Astrocyte of the spinal cord (primary cell): ENCODE measurements around the gene COQ5.
"Not testable (repeated sequence)": the region's sequence is repeated elsewhere in the genome, so short reads cannot be mapped to it uniquely, and the experiment has no call there.

Experiments
- DNase-seq: peaks from one replicate; pipeline ENCODE4 v3.0.0; 2011; ENCODE audit warnings: low read depth, low spot score
- H3K4me3 ChIP-seq: 2 replicates; pipeline ENCODE4 v1.5.1; 2011; ENCODE audit warnings: low read depth, mild to moderate bottlenecking, low read length, moderate library complexity
- in situ Hi-C: cut with HindIII; loops from 2 replicates; pipeline ENCODE4 v1.10.0; 2017; ENCODE audit warnings: low sequenced_read_pairs
- TF ChIP-seq, protein P1 (sequence below): IDR thresholded peaks from 2 replicates; pipeline ENCODE4 v1.5.1; 2012; ENCODE audit warnings: low read depth, mild to moderate bottlenecking, low read length, inconsistent platforms

The COQ5 gene

DNA sequence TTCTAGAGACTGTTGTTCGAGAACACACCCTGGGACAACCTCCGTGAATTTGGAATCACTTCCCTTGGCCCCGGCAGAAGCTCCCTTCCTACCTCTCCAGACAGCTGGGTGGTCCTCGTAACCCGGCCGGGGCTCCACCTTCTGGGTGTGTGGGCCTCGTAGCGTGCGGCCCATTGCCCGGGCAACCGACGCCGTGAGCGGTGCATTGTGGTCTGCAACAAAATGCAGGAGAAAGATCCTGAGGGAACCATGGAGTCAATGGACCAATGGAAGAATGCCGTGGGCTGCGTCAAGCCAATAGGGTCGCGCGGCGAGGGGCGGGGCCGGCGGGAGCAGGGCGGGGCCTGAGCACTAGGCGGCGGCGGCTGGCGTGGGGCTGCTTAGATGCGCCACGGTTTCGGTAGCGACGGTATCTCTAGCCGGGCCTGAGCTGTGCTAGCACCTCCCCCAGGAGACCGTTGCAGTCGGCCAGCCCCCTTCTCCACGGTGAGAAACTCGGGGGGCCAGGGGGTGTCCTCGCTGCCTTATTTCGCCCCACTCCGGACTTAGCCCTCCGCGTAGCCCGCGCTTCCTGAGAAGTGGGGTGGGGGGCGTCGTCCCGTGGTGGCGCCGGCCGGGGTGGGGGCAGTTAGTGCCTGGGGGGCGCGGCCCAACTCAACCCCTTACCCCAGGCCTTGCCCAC lies 33.1 kb downstream of the COQ5 start, which contains the start of gene DYNLL1:
TSS of gene DYNLL1 (plus strand) at position 383 of the 682 bp plus-strand sequence. CDS start 309 bp downstream, outside the sequence.
- in situ Hi-C loops: no loop called here
- DNase-seq: peak; percentile 94
- H3K4me3 ChIP-seq: peak within 1 kb of the TSS; percentile 96
- TF ChIP-seq, protein P1, sequence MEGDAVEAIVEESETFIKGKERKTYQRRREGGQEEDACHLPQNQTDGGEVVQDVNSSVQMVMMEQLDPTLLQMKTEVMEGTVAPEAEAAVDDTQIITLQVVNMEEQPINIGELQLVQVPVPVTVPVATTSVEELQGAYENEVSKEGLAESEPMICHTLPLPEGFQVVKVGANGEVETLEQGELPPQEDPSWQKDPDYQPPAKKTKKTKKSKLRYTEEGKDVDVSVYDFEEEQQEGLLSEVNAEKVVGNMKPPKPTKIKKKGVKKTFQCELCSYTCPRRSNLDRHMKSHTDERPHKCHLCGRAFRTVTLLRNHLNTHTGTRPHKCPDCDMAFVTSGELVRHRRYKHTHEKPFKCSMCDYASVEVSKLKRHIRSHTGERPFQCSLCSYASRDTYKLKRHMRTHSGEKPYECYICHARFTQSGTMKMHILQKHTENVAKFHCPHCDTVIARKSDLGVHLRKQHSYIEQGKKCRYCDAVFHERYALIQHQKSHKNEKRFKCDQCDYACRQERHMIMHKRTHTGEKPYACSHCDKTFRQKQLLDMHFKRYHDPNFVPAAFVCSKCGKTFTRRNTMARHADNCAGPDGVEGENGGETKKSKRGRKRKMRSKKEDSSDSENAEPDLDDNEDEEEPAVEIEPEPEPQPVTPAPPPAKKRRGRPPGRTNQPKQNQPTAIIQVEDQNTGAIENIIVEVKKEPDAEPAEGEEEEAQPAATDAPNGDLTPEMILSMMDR: no peak

DNA sequence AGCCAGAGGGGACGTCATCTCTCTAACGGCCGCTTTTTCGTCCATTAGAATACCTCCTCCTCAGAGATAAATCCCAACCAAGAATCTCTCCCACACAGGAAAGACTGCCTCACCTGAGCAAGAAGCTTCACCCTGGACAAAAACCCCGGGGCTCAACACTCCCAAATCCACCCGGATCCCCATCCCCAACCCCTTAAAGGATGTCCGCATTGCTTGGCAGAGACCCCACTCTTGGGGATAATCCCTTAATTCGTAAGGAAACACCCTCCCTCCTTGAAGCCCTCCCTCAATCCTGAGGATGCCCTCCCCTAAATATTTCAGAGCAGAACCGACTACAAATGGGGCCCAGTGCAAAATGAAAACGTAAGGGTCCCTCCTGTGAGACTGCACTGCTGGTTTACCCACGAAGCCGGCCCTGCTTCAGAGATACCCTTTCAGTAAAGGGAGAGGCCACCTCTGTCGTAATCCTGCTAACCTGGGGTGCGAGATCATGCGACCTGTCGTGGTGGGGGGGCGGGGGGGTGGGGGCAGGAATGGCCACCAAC lies 33.7 kb downstream of the COQ5 start:
- no peak for DNase-seq
- in situ Hi-C loops: no loop called here
- peak overlapping the region; percentile 96 for H3K4me3 ChIP-seq
- TF ChIP-seq, protein P1: no peak

DNA sequence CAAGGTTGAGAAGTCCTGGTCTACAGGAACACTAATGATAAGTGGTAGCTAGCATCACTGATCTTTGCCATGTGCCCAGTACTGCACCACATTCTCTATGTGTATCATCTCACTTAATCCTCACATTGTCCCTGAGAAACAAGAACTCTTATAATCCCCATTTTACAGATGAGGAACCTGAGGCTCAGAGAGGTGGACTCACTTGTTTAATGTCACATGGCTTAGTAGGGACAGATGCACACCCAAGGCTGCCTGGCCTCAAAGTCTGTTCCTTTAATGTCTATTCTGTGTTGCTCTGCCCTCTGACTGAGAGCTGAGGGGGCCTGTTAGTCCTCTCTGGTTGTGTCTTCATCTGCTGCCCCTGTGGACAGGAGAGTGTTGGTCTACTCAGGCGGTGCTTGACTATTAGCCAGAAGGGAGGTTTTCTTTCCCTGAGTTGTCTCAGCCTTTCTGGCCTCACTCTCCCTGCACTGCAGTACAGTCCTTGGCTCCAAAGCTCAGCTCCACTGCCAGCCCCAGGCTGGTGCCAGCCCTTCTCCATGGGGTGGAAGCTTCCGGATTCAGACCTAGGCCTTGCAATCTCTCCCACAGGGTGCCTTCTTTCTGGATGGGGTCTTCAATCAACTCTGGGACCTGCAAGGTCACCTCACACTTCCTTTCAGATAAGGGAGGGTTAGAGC lies 38.0 kb downstream of the COQ5 start:
- TF ChIP-seq, protein P1: no peak
- no peak for DNase-seq
- in situ Hi-C loops: no loop called here
- no peak overlapping the region for H3K4me3 ChIP-seq

DNA sequence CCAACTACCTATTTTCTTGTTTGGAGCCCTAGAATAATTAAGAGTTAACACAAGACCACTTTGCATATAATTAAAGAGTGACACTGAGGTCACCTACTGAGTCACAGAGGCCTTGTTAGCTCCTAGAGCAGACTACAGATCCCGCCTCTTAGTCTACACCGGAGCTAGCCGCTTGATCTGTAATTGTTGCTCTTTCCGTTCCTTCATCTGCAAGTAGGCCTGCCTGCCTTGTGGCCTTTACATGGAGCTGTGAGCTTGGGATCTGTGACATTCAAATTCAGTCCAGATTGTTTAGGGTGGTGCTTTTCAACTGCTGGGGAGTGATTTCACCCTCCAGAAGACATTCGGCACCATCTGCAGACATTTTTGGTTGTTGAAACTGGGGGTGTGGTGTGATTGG lies 38.6 kb downstream of the COQ5 start:
- in situ Hi-C loops: no loop called here
- TF ChIP-seq, protein P1: no peak
- H3K4me3 ChIP-seq: no peak overlapping the region
- DNase-seq: no peak

DNA sequence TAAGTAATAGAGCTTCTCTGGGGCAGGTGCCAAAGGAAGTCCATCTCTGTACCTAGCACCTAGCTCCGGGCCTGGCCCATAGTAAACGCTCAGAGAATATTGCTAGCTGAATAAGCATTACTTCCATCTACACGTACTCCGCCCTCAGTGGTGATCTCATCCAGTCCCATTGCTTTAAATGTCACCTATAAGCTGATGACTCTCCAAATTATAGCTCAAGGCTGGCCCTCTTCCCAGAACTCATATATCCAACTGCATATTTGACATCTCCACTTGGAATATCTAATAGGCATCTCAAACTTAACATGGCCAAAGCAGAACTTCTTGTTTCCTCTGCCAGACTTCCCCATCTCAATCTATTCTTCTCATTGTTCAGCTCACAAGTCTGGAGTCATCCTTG lies 39.9 kb downstream of the COQ5 start:
- TF ChIP-seq, protein P1: no peak
- in situ Hi-C loops: no loop called here
- no peak for DNase-seq
- no peak overlapping the region for H3K4me3 ChIP-seq

DNA sequence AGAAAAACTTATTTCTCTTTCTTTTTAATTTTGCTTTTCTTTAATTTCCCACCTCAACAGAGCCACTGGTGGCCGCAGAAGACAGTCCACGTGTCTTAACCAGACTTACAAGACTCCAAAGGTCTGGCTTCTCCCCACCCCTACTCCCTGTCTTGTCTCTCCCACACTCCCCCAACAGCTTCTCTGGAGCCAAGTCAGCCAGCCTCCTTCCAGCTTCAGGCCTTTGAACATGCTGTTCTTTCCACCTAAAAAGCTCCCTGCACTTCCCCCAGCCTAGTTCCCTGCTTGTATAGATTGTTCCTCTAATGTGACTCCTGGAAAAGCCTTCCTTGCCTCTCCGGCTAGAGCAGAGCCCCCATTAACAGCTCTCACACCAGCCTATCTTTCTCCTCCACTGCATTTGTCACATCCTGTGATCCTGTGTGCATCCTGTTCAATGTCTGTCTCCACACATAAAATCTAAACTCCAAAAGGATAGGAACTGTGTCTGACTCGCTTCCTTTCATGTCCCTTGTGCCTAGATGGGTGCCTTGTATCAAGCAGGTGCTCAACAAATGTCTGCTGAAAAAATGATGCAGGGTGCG lies 40.8 kb downstream of the COQ5 start:
- H3K4me3 ChIP-seq: no peak overlapping the region
- in situ Hi-C loops: no loop called here
- TF ChIP-seq, protein P1: no peak
- DNase-seq: no peak

DNA sequence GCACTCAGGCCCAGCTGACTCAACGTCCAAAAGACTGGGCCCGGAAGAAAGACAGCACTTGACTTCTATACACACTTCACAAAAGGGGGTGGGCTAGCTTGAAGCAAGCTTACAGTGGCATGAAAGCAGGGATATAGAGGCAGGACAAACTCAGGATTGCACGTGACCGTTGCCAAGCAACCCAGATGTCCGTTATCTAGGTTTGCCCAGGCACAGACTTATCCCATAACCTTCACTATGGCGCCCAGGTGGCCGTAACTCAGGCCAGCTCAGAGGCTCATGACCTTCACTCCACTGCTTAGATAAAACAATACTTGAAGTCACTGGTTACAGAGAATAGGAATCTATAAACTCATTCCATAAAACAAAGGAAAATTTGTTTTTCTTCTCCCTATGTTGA lies 41.4 kb downstream of the COQ5 start:
- DNase-seq, in situ Hi-C loops, H3K4me3 ChIP-seq: not testable (repeated sequence)
